ENCODE measurements around the gene PRC1.
A peak's percentile ranks its signal among the peaks of the same experiment; 100 is the strongest.

PRC1 gene

GRCh38 chr15:91007266-91007665 lies 12.9 kb upstream of the PRC1 start:
- TF ChIP-seq CTCF (IDR thresholded peaks at IDR 0.05): no peak
- no peak for DNase-seq (ENCODE audit: low spot score)
- no peak overlapping the region for H3K4me3 ChIP-seq
- H3K27ac ChIP-seq: no peak overlapping the region

GRCh38 chr15:91001209-91001608 lies 6.9 kb upstream of the PRC1 start:
- no peak overlapping the region for H3K27ac ChIP-seq
- H3K4me3 ChIP-seq: no peak overlapping the region
- no peak for TF ChIP-seq CTCF (IDR thresholded peaks at IDR 0.05)
- DNase-seq (ENCODE audit: low spot score): no peak

GRCh38 chr15:90998737-90999136 lies 4.4 kb upstream of the PRC1 start:
- no peak for TF ChIP-seq CTCF (IDR thresholded peaks at IDR 0.05)
- no peak for DNase-seq (ENCODE audit: low spot score)
- Histone ChIP-seq H3K4me3 (no peak overlapping the region), H3K27ac (no peak overlapping the region)

- H3K27ac ChIP-seq: peak overlapping the region; percentile 87 to 93
- no peak for TF ChIP-seq CTCF (IDR thresholded peaks at IDR 0.05)
- no peak for DNase-seq (ENCODE audit: low spot score)
- peak overlapping the region; percentile 98 for H3K4me3 ChIP-seq
These were observed 297 bp downstream of the PRC1 start for GRCh38 chr15:90994059-90994416.

GRCh38 chr15:90991587-90992285 lies 2.6 kb downstream of the PRC1 start:
- Histone ChIP-seq H3K27ac (no peak overlapping the region), H3K4me3 (no peak overlapping the region)
- TF ChIP-seq CTCF (IDR thresholded peaks at IDR 0.05): no peak
- no peak for DNase-seq (ENCODE audit: low spot score)

- DNase-seq (ENCODE audit: low spot score): no peak
- H3K4me3 ChIP-seq: no peak overlapping the region
- TF ChIP-seq CTCF (IDR thresholded peaks at IDR 0.05): no peak
- H3K27ac ChIP-seq: no peak overlapping the region
These were observed 3.9 kb downstream of the PRC1 start for GRCh38 chr15:90990446-90990845.

- DNase-seq (ENCODE audit: low spot score): no peak
- no peak for TF ChIP-seq CTCF (IDR thresholded peaks at IDR 0.05)
- H3K27ac ChIP-seq: no peak overlapping the region
- H3K4me3 ChIP-seq: no peak overlapping the region
These were observed 5.1 kb downstream of the PRC1 start for GRCh38 chr15:90989040-90989768.
